Lung (tissue), 12 donors: Measurements from ENCODE around the gene CPT1A. TPM values are rescaled to one million over a fixed set of nuclear protein-coding genes. Genes with fewer than 3 reads are reported as not detected.

Source experiments
- ATAC-seq: fragments of 200-7000 bp; cut with Tn5 transposase; one replicate; pipeline ENCODE4 v1.9.1; 2020; ENCODE audit warnings: moderate number of reproducible peaks; ENCODE audit not compliant: insufficient read depth, low FRiP score
- DNase-seq, 3 donors: peaks; one replicate each; pipeline ENCODE4 v3.0.0-alpha.2; 2013 to 2017
- H3K27ac ChIP-seq, 2 donors: one replicate each; pipeline ENCODE4 v1.5.1; 2013; ENCODE audit warnings: mild to moderate bottlenecking in 2 of 2, moderate library complexity in 2 of 2, control low read depth in 1 of 2, inconsistent platforms in 1 of 2, low read depth in 1 of 2, low read length in 1 of 2
- H3K27me3 ChIP-seq, 3 donors: one replicate each; pipeline ENCODE4 v1.5.1; 2013; ENCODE audit warnings: low read length in 2 of 3; ENCODE audit not compliant: control insufficient read depth in 3 of 3, insufficient read depth in 3 of 3
- H3K36me3 ChIP-seq, 4 donors: one replicate each; pipeline ENCODE4 v1.5.1; 2013; ENCODE audit warnings: low read length in 4 of 4, mild to moderate bottlenecking in 1 of 4, moderate library complexity in 1 of 4; ENCODE audit not compliant: control insufficient read depth in 4 of 4, insufficient read depth in 4 of 4
- H3K4me1 ChIP-seq, 5 donors: one replicate each; pipeline ENCODE4 v1.5.1; 2013; ENCODE audit warnings: low read length in 5 of 5, mild to moderate bottlenecking in 2 of 5, moderate library complexity in 1 of 5; ENCODE audit not compliant: control insufficient read depth in 5 of 5, insufficient read depth in 5 of 5
- H3K4me3 ChIP-seq: one replicate; pipeline ENCODE4 v1.5.1; 2013; ENCODE audit warnings: mild to moderate bottlenecking, control low read depth, moderate library complexity
- H3K9ac ChIP-seq, 2 donors: one replicate each; pipeline ENCODE4 v1.5.1; 2013; ENCODE audit warnings: low read length in 2 of 2, control low read depth in 1 of 2; ENCODE audit not compliant: insufficient read depth in 1 of 2
- H3K9me3 ChIP-seq, 4 donors: one replicate each; pipeline ENCODE4 v1.5.1; 2013; ENCODE audit warnings: low read length in 3 of 4, mild to moderate bottlenecking in 1 of 4, moderate library complexity in 1 of 4; ENCODE audit not compliant: control insufficient read depth in 4 of 4, insufficient read depth in 3 of 4
- CTCF ChIP-seq: IDR thresholded peaks from 2 replicates; pipeline ENCODE4 v1.5.1; 2012; ENCODE audit warnings: mild to moderate bottlenecking; ENCODE audit errors: control extremely low read depth, extremely low read depth
- WGBS, 2 donors: extraction: QIAGEN DNeasy Blood & Tissue Kit; methylation state at CpG; one replicate each; pipeline ENCODE4 v1.1.7; 2013; 5-methylcytosine and 5-hydroxymethylcytosine counted together
- polyA plus RNA-seq, 2 donors: library from polyadenylated mRNA; stranded (reverse); fragments of 200-250 nt; gene quantifications; one replicate each; pipeline ENCODE4 v1.2.1, GENCODE V29; 2013
- total RNA-seq, 2 donors: library from RNA; depleted of rRNA in 1 of 2; stranded (reverse); fragments of >200 nt in 1 of 2; gene quantifications; one replicate each; pipeline ENCODE4 v1.2.1, GENCODE V29; 2014 to 2021
- donor health status: control.
- donor health status: control.
- donor health status: Bipolar disorder and iron deficiency.
- donor health status: healthy.
- donor health status: DM: yes; HTN: yes; CAD: no.

The CPT1A gene
- total and polyA plus RNA-seq, 4 donors = 17.0 to 51.7 (median 18.4) TPM

GRCh38 chr11:68776442-68777235 lies 65.1 kb downstream of the CPT1A start:
- Histone ChIP-seq H3K4me3 (no peak overlapping the region), H3K9me3 (peaks cover 0 to 2% (median 0%) of the 10 kb centered on the region in 4 donors), H3K27me3 (no peaks in the 10 kb centered on the region), H3K27ac (no peak overlapping the region), H3K9ac (no peak overlapping the region), H3K4me1 (peaks cover 0 to 30% (median 2%) of the 10 kb centered on the region in 5 donors), H3K36me3 (peaks cover 23 to 56% (median 32%) of the 10 kb centered on the region in 4 donors)
- ATAC-seq (no peak), DNase-seq (no peak)
- no peak for TF ChIP-seq CTCF
- 90 to 91% methylated on average over 20 of the region's 20 CpGs for WGBS, 2 donors

GRCh38 chr11:68775951-68776388 lies 65.7 kb downstream of the CPT1A start:
- Histone ChIP-seq H3K36me3 (peaks cover 23 to 57% (median 36%) of the 10 kb centered on the region in 4 donors), H3K9me3 (peaks cover 0 to 2% (median 0%) of the 10 kb centered on the region in 4 donors), H3K4me1 (peaks cover 0 to 30% (median 2%) of the 10 kb centered on the region in 5 donors)

GRCh38 chr11:68774194-68774585 lies 67.5 kb downstream of the CPT1A start:
- Histone ChIP-seq H3K27me3 (no peaks in the 10 kb centered on the region), H3K27ac (no peak overlapping the region), H3K9ac (peak overlapping the region in 1 of 2 donors; percentile 44), H3K4me1 (peaks cover 0 to 30% (median 2%) of the 10 kb centered on the region in 5 donors), H3K9me3 (no peaks in the 10 kb centered on the region), H3K4me3 (no peak overlapping the region), H3K36me3 (peaks cover 23 to 64% (median 43%) of the 10 kb centered on the region in 4 donors)
- ATAC-seq (no peak), DNase-seq (no peak)
- no peak for TF ChIP-seq CTCF
- WGBS, 2 donors = 84 to 86% methylated on average over 9 of the region's 9 CpGs

More at GRCh38 chr11:68775951-68776388, 65.7 kb downstream of the CPT1A start:
- Histone ChIP-seq H3K4me3 (no peak overlapping the region), H3K9ac (no peak overlapping the region), H3K27ac (no peak overlapping the region), H3K27me3 (no peaks in the 10 kb centered on the region)
- DNase-seq (no peak), ATAC-seq (no peak)
- TF ChIP-seq CTCF = no peak
- 90 to 96% methylated on average over 4 of the region's 4 CpGs for WGBS, 2 donors
